HG03342 (cell line): Measurements from ENCODE around the gene UGT1A8.

Experiments
- ATAC-seq: cut with Tn5 transposase; IDR thresholded peaks from one replicate; pipeline ENCODE4 v1.9.1; 2021; ENCODE audit warnings: mild to moderate bottlenecking, moderate library complexity; ENCODE audit not compliant: unreplicated experiment

UGT1A8 gene

GRCh38 chr2:233760043-233760442 lies 142.6 kb downstream of the UGT1A8 start, which contains the start of gene UGT1A1:
Gene UGT1A1 (plus strand): TSS chr2:233760270. CDS start chr2:233760288, 18 bp downstream.
- ATAC-seq: no peak

DNA sequence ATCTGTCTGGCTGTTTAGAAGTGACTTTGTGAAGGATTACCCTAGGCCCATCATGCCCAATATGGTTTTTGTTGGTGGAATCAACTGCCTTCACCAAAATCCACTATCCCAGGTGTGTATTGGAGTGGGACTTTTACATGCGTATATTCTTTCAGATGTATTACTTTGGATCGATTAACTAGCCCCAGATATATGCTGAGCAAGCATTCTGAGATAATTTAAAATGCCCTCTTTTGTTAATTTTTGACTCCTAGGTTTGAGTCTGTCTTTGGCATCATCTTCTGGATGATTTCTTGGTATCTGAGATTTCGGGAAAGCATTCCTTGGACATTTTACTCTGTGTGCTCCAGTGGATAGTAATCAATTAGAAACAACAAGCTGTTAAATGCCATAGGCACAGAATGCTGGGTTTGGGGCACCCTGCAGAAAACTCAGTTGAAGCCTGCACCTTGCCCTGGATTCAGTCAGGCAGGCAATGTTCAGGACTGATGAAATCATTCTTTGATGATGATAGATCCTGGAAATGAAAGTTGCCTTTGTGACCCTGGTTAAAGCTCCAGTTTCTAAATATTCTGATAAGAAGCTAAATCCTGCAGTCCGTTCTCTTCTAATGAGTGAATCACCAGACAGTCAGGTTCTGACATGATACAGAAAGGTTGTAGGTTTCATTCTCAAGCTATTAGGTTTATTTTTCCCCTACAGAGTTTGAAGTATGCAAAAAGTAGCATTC lies 143.8 kb downstream of the UGT1A8 start:
- no peak for ATAC-seq

GRCh38 chr2:233764264-233764663 lies 146.8 kb downstream of the UGT1A8 start:
- ATAC-seq: no peak

- ATAC-seq: no peak
Observed at GRCh38 chr2:233764761-233765160, 147.3 kb downstream of the UGT1A8 start.

- ATAC-seq: no peak
Observed at GRCh38 chr2:233766416-233766815, 149.0 kb downstream of the UGT1A8 start.

DNA sequence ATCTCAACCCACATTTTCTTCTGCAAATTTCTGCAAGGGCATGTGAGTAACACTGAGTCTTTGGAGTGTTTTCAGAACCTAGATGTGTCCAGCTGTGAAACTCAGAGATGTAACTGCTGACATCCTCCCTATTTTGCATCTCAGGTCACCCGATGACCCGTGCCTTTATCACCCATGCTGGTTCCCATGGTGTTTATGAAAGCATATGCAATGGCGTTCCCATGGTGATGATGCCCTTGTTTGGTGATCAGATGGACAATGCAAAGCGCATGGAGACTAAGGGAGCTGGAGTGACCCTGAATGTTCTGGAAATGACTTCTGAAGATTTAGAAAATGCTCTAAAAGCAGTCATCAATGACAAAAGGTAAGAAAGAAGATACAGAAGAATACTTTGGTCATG lies 150.6 kb downstream of the UGT1A8 start:
- ATAC-seq: no peak

- ATAC-seq: no peak
Observed at GRCh38 chr2:233769260-233769659, 151.8 kb downstream of the UGT1A8 start.

DNA sequence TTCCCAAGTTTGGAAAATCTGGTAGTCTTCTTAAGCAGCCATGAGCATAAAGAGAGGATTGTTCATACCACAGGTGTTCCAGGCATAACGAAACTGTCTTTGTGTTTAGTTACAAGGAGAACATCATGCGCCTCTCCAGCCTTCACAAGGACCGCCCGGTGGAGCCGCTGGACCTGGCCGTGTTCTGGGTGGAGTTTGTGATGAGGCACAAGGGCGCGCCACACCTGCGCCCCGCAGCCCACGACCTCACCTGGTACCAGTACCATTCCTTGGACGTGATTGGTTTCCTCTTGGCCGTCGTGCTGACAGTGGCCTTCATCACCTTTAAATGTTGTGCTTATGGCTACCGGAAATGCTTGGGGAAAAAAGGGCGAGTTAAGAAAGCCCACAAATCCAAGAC lies 154.7 kb downstream of the UGT1A8 start:
- ATAC-seq: no peak

GRCh38 chr2:233772583-233772982 lies 155.2 kb downstream of the UGT1A8 start:
- ATAC-seq: no peak

- no peak for ATAC-seq
Observed at GRCh38 chr2:233773854-233774253, 156.4 kb downstream of the UGT1A8 start.

GRCh38 chr2:233775414-233775813 lies 158.0 kb downstream of the UGT1A8 start:
- no peak for ATAC-seq

GRCh38 chr2:233778030-233778429 lies 160.6 kb downstream of the UGT1A8 start, which contains the start of gene MROH2A:
Gene MROH2A (plus strand): TSS chr2:233778330. CDS start chr2:233779359, 1,029 bp downstream.
- no peak for ATAC-seq

DNA sequence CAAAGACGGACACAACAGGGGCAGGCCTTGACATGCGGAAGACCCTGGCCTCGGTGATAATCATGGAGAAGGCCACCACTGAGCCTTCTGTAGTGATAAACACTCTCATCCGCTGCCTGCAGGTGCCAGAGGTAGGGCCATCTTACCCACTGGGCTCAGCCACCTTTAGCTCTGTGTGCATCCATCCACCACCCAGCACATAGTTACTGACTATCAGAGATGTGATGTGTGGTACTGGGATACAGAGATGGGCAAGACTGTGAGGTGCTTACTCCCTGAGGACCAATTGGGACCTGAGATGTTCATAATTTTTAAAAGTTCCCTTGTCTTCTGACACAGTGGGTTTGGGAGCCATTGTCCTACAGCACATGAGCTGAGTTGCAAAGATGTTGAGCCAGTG lies 162.3 kb downstream of the UGT1A8 start:
- ATAC-seq: no peak

- no peak for ATAC-seq
Observed at GRCh38 chr2:233780771-233781170, 163.3 kb downstream of the UGT1A8 start.

GRCh38 chr2:233789554-233789953 lies 172.1 kb downstream of the UGT1A8 start:
- ATAC-seq: no peak

- ATAC-seq: no peak
Observed at GRCh38 chr2:233791151-233791882, 173.9 kb downstream of the UGT1A8 start.

- ATAC-seq: no peak
Observed at GRCh38 chr2:233791883-233792329, 174.5 kb downstream of the UGT1A8 start.

DNA sequence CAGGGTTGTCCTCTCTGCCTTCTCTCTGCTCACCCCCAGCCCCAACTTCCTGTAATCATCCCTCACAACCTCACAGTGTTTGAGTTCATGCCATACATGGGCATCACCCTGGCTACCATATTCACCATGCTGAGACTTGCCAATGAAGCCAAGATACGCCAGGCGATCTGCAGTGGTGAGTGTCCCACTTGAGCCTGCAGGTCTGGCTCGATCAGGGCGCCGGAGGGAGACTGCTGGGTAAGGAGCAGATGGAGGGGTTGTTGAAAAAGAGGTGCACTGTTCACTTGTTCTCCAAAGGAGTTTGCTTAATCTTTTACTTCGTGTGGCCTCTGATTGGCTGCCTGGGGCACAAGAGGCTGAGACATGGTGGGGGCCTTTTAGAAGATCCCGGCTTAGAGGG lies 175.3 kb downstream of the UGT1A8 start:
- no peak for ATAC-seq

- ATAC-seq: no peak
Observed at GRCh38 chr2:233793465-233794127, 176.2 kb downstream of the UGT1A8 start.

GRCh38 chr2:233794128-233794658 lies 176.8 kb downstream of the UGT1A8 start:
- no peak for ATAC-seq

DNA sequence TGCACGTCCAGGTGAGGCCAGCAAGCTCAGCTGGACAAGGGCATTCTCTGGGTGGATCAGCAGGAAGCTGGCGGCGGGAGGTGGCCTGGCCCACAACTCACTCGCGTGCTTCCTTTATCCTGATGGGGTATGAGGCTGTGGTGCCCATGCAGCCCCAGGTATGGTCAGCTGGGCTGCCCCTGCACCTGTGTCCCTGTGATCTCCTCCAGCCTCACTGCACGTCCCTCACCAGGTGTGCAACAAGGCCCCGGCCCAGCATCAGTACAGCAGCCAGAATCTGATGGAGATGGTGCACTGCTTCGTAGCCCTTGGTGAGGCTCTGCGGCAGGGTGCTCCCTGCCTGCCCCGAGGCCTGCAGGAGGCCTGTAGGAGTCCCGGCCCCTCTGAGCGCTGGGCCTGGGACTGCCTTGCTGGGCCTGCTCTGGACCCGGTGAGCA lies 178.3 kb downstream of the UGT1A8 start:
- no peak for ATAC-seq
